Lower lobe of right lung (tissue), 2 donors: ENCODE results near the gene INSC. TPM values are rescaled to one million over a fixed set of nuclear protein-coding genes. Genes with fewer than 3 reads are reported as not detected.

ENCODE experiments used
- ATAC-seq, 2 donors: fragments of 200-7000 bp; cut with Tn5 transposase; one replicate each; pipeline ENCODE4 v1.9.1; 2020 to 2022; ENCODE audit warnings: mild to moderate bottlenecking in 2 of 2, moderate library complexity in 2 of 2
- DNase-seq: peaks from one replicate; pipeline ENCODE4 v3.0.0-alpha.2; 2020
- H3K27ac ChIP-seq: fragments of 200-600 bp; one replicate; pipeline ENCODE4 v1.8.0; 2022
- H3K27me3 ChIP-seq: fragments of 200-600 bp; one replicate; pipeline ENCODE4 v1.8.0; 2022; ENCODE audit warnings: low read depth
- H3K36me3 ChIP-seq: fragments of 200-600 bp; one replicate; pipeline ENCODE4 v1.8.0; 2022; ENCODE audit warnings: mild to moderate bottlenecking
- H3K4me1 ChIP-seq: fragments of 200-600 bp; one replicate; pipeline ENCODE4 v1.8.0; 2022
- H3K4me3 ChIP-seq: fragments of 200-600 bp; one replicate; pipeline ENCODE4 v1.8.0; 2022; ENCODE audit warnings: mild to moderate bottlenecking
- H3K9me3 ChIP-seq: fragments of 200-600 bp; one replicate; pipeline ENCODE4 v1.8.0; 2022
- CTCF ChIP-seq: fragments of 200-600 bp; IDR thresholded peaks from one replicate; pipeline ENCODE4 v1.8.0; 2022; ENCODE audit warnings: antibody characterized with exemption, mild to moderate bottlenecking
- intact Hi-C: fragments of 100-400 bp; cut with DNase I; formaldehyde crosslinking; loops from one replicate; pipeline ENCODE4 v1.11.0; 2022
- total RNA-seq: library from RNA; stranded (reverse); fragmentation: NEBNext Ultra II Directional; extraction: Animal tissue kit (Norgen Biotek cat#: 25700); gene quantifications from one replicate; pipeline ENCODE4 v1.2.1, GENCODE V29; 2021
- donor health status: DM: no; HTN: yes; CAD: no; lungs with severe emphysema.

INSC gene
- total RNA-seq, 1 donor from 2014 or later = 1.1 TPM

- no peak for TF ChIP-seq CTCF
- ATAC-seq = no peak
- intact Hi-C loops = no loop called here
- no peaks in the 10 kb centered on the region for H3K27me3 ChIP-seq
- no peak overlapping the region for H3K4me3 ChIP-seq
- no peaks in the 10 kb centered on the region for H3K36me3 ChIP-seq
- no peak overlapping the region for H3K27ac ChIP-seq
- H3K9me3 ChIP-seq = no peaks in the 10 kb centered on the region
- DNase-seq = no peak
- no peaks in the 10 kb centered on the region for H3K4me1 ChIP-seq
Measured at GRCh38 chr11:15185021-15185420, 70.3 kb downstream of the INSC start.

- DNase-seq = no peak
- Histone ChIP-seq H3K27ac (no peak overlapping the region), H3K9me3 (no peaks in the 10 kb centered on the region), H3K4me1 (no peaks in the 10 kb centered on the region), H3K36me3 (no peaks in the 10 kb centered on the region), H3K27me3 (no peaks in the 10 kb centered on the region), H3K4me3 (no peak overlapping the region)
- intact Hi-C loops = no loop called here
- TF ChIP-seq CTCF = no peak
- no peak for ATAC-seq
Measured at GRCh38 chr11:15186146-15186545, 71.4 kb downstream of the INSC start.

- ATAC-seq = no peak
- no peak for DNase-seq
- H3K36me3 ChIP-seq = no peaks in the 10 kb centered on the region
- intact Hi-C loops = no loop called here
- no peaks in the 10 kb centered on the region for H3K9me3 ChIP-seq
- no peak overlapping the region for H3K27ac ChIP-seq
- H3K4me3 ChIP-seq = no peak overlapping the region
- TF ChIP-seq CTCF = no peak
- H3K4me1 ChIP-seq = no peaks in the 10 kb centered on the region
- H3K27me3 ChIP-seq = no peaks in the 10 kb centered on the region
Measured at GRCh38 chr11:15189189-15189588, 74.5 kb downstream of the INSC start.

- DNase-seq = no peak
Measured at GRCh38 chr11:15189641-15190365, 75.1 kb downstream of the INSC start.

GRCh38 chr11:15190611-15191010 lies 75.9 kb downstream of the INSC start:
- no peak for TF ChIP-seq CTCF
- H3K27me3 ChIP-seq = no peaks in the 10 kb centered on the region

More at GRCh38 chr11:15189641-15190365, 75.1 kb downstream of the INSC start:
- H3K36me3 ChIP-seq = no peaks in the 10 kb centered on the region
- H3K27ac ChIP-seq = no peak overlapping the region
- H3K4me1 ChIP-seq = no peaks in the 10 kb centered on the region
- intact Hi-C loops = no loop called here
- no peak for TF ChIP-seq CTCF
- no peak for ATAC-seq
- H3K4me3 ChIP-seq = no peak overlapping the region
- no peaks in the 10 kb centered on the region for H3K27me3 ChIP-seq
- no peaks in the 10 kb centered on the region for H3K9me3 ChIP-seq

More at GRCh38 chr11:15190611-15191010, 75.9 kb downstream of the INSC start:
- Histone ChIP-seq H3K4me3 (no peak overlapping the region), H3K9me3 (no peaks in the 10 kb centered on the region), H3K36me3 (no peaks in the 10 kb centered on the region), H3K27ac (no peak overlapping the region), H3K4me1 (no peaks in the 10 kb centered on the region)
- DNase-seq = no peak
- no peak for ATAC-seq
- intact Hi-C loops = no loop called here
